A549 (cell line): ENCODE results near the gene CNOT2.

ENCODE experiments used
- ATOH8 ChIP-seq: fragments of 250-450 bp; sonication (Bioruptor Pico); IDR thresholded peaks from 2 replicates; pipeline ENCODE4 v1.5.0; 2020; ENCODE audit warnings: low read depth, mild to moderate bottlenecking, moderate library complexity
- CTCF ChIP-seq: fragments of >200 bp; sonication (Bioruptor Twin); formaldehyde crosslinking; IDR thresholded peaks from 3 replicates; pipeline ENCODE4 v1.5.1; 2016
- E2F6 ChIP-seq: IDR thresholded peaks from 2 replicates; pipeline ENCODE4 v1.6.1; 2012; ENCODE audit warnings: low read depth, borderline replicate concordance
- EP300 ChIP-seq, 2 experiments: fragments of >200 bp; sonication (Bioruptor Twin); formaldehyde crosslinking; IDR thresholded peaks; 2 replicates in 1 of 2; 3 replicates in 1 of 2; pipeline ENCODE4 v1.6.1; 2016 to 2017
- MYC ChIP-seq: IDR thresholded peaks from 2 replicates; pipeline ENCODE4 v1.6.1; 2012; ENCODE audit warnings: mild to moderate bottlenecking, inconsistent platforms, low read length, improper control_type of control experiment, borderline replicate concordance
- POLR2A ChIP-seq: IDR thresholded peaks from 2 replicates; pipeline ENCODE4 v1.6.1; 2012; ENCODE audit warnings: mild to moderate bottlenecking, low read length
- POLR2AphosphoS2 ChIP-seq: conservative IDR thresholded peaks from 2 replicates; pipeline ENCODE4 v1.6.1; 2012; ENCODE audit warnings: low read length, improper control_type of control experiment, inconsistent platforms
- REST ChIP-seq: fragments of 200-600 bp; sonication (generic); IDR thresholded peaks from 2 replicates; pipeline ENCODE4 v1.6.1; 2016; ENCODE audit warnings: antibody characterized with exemption, mild to moderate bottlenecking, moderate library complexity
- TP53 ChIP-seq: fragments of 250-450 bp; sonication (Bioruptor Pico); IDR thresholded peaks from 2 replicates; pipeline ENCODE4 v1.5.0; 2021; ENCODE audit warnings: mild to moderate bottlenecking, moderate library complexity
- USF2 ChIP-seq: fragments of 450-650 bp; IDR thresholded peaks from 2 replicates; pipeline ENCODE4 v1.6.1; 2014; ENCODE audit warnings: antibody characterized with exemption

- TF ChIP-seq POLR2AphosphoS2 (no peak), POLR2A (no peak), CTCF (no peak), TP53 (CRISPR knock-in tag) (no peak), E2F6 (no peak), EP300 (IDR thresholded peaks at IDR 0.05) (no peak), MYC (no peak), ATOH8 (CRISPR knock-in tag) (no peak), USF2 (no peak), REST (no peak)
These were observed 40.0 kb downstream of the CNOT2 start for GRCh38 chr12:70283232-70283631.
